AG04450 (cell line): Measurements from ENCODE around the gene VIPAS39. TPM values are rescaled to one million over a fixed set of nuclear protein-coding genes. Genes with fewer than 3 reads are reported as not detected.

Source experiments
- CTCF ChIA-PET: fragments of 300-600, 350-600 bp; formaldehyde crosslinking; extraction: SDS; loops from one replicate; lab custom pipeline; 2022; ENCODE audit warnings: antibody characterized with exemption, inconsistent platforms; lab: Charles Lee
- POLR2A ChIA-PET: fragments of 350-600 bp; formaldehyde crosslinking; extraction: SDS; loops from one replicate; lab custom pipeline; 2021; ENCODE audit warnings: antibody characterized with exemption, inconsistent platforms; lab: Yijun Ruan, JAX
- DNase-seq: peaks from one replicate; pipeline ENCODE4 v3.0.0-alpha.2; 2011; ENCODE audit warnings: low read depth, low spot score
- H3K27ac ChIP-seq: one replicate; pipeline ENCODE4 v1.5.1; 2012; ENCODE audit warnings: low read depth, low read length, control low read depth
- H3K27me3 ChIP-seq: one replicate; pipeline ENCODE4 v1.6.0; 2012; ENCODE audit warnings: low read length; ENCODE audit not compliant: control insufficient read depth, insufficient read depth
- H3K4me3 ChIP-seq: 2 replicates; pipeline ENCODE4 v1.5.1; 2011; ENCODE audit warnings: mild to moderate bottlenecking, low read depth, low read length, control low read depth
- H3K9me3 ChIP-seq: 2 replicates; pipeline ENCODE4 v1.5.1; 2012; ENCODE audit warnings: low read length; ENCODE audit not compliant: control insufficient read depth, insufficient read depth
- CTCF ChIP-seq: IDR thresholded peaks from 2 replicates; pipeline ENCODE4 v1.5.1; 2011; ENCODE audit warnings: low read depth, low read length, control low read depth, inconsistent platforms
- polyA plus RNA-seq: library from polyadenylated mRNA; depleted of rRNA; stranded (reverse); fragments of >200 nt; gene quantifications from 2 replicates; pipeline ENCODE4 v1.2.3, GENCODE V29; 2011

The VIPAS39 gene
- polyA plus RNA-seq, 1 experiment = 42.2 TPM

DNA sequence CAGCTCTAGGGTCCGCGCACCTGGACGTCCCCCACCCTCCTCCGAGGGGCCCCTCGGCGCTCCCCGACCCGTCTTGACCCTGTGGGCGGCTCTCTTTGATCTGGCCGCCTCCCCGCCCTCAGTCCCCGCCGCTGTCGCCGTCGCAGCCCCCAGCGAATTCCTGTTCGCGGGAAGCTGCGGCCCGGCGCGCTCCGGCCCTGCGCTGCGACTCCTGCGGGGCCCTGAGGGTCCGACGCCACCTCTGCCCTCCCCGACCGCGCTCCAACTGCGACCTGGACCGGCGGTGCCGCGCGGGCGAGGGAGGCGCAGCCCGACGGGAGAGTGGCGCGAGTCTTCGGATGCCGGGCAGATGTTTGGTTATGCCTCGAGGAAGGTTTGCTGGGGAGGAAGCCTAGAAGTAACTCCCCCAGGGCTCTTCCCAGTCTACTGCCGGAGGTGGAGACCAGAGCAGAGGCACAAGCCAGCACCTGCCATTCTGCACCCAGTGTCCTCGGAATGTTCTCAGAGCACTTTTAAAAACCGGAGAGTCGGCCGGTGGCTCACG, 41.7 kb upstream of the VIPAS39 start:
- Histone ChIP-seq H3K4me3 (peak overlapping the region; percentile 56; the same call in 1 of the 2 replicates), H3K9me3 (no peaks in the 10 kb centered on the region; the same call in 1 of the 2 replicates), H3K27ac (no peak overlapping the region), H3K27me3 (peaks cover 25% of the 10 kb centered on the region)
- no peak for TF ChIP-seq CTCF
- CTCF ChIA-PET = no interaction called here
- POLR2A ChIA-PET = no interaction called here
- no peak for DNase-seq

DNA sequence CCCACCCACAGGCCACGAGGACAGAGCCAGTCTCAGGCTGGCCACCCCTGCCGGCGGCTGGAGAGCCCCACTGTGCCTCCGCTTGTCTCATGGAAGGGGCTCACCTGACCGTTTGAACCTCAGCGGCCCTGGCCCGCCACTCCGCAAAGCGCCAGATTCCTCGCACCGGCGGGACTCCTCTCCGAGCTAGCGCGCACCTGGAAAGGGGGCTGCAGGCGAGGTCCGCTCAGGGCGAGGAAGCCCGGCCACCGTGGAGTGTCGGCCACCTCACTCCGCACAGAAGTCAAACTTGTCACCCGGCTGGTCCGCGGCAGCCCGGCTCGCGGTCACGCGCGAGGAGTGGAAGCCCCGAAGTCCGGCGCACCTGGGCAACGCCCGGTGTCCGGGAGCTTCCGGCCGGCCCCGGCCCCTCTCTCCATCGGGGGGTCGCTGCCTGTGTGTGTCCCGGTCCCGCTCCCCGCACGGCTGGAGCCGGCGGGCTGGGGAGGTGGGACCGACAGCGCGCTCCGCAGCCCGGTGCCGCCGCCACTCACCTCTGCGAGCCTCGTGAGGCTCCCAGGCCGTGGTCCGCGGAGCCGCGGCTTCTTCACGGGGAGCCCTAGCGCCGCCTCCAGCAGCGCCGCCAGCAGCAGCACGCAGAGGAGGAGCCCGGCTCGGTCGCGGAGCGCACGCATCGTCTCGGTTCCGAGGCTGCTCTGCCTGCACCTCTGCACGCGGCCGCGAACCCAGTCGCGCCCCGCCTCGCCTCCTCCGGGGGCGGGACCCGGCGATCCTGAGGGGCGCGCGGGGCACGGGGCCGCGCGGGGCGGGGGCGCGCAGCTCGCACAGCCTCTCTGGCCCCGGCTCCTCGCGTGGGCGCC, 40.9 kb upstream of the VIPAS39 start, which contains the start of gene ISM2:
TSS of gene ISM2 (minus strand) at position 697 of the 860 bp plus-strand sequence. CDS start at position 674, 23 bp downstream.
- ChIA-PET POLR2A (no interaction called here), CTCF (no interaction called here)
- TF ChIP-seq CTCF = no peak
- Histone ChIP-seq H3K4me3 (peak within 1 kb of the TSS; percentile 56), H3K27ac (peak within 1 kb of the TSS; percentile 11), H3K27me3 (peaks cover 25% of the 10 kb centered on the region), H3K9me3 (no peaks in the 10 kb centered on the region; the same call in 1 of the 2 replicates)
- DNase-seq = no peak

DNA sequence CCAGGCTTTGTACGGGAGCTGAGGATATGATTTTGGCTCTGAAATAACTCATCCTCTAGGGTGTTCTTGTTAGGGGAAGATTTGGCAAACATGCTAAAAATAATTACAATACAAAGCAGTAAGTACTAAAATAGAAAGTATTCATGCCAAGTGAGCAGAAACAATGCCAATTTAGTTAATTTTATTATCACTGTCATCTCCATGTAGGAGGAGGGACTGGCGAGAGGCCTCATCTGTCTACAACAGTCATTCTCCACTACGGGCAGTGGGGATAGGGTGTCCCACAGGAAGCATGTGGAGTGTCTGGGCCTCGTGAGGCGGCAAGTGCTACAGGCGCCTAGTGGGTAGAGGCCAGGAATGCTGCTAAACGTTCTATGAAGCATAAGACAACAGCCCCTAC, 37.9 kb upstream of the VIPAS39 start:
- CTCF ChIA-PET = no interaction called here
- POLR2A ChIA-PET = interaction anchor here (0.6 kb wide), 1 partner anchor 9 kb away, joined by 7 read pairs; no protein-coding TSS in a partner anchor
- peaks cover 26% of the 10 kb centered on the region for H3K27me3 ChIP-seq

DNA sequence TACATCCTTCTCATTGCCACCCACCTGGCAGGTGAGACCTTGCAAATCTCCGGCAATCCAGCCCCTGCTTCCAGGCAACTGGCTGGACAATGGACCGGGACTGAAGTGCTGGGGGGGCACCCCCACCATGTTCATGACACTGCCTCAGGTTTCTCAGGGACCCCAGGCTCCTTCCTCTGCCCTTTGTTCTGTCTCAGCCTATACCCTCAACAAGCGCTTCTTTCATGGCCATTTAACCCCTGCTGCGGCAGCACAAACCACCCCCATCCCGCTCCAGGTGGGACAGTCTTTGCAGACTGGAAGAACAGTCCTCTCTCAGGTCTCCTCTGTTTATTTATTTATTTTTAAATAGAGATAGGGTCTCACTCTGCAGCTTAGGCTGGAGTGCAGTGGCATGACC, 33.7 kb upstream of the VIPAS39 start:
- DNase-seq = no peak
- ChIA-PET POLR2A (no interaction called here), CTCF (no interaction called here)
- TF ChIP-seq CTCF = no peak
- peaks cover 6% of the 10 kb centered on the region for H3K27me3 ChIP-seq
- no peak overlapping the region for H3K4me3 ChIP-seq
- H3K27ac ChIP-seq = no peak overlapping the region
- no peaks in the 10 kb centered on the region for H3K9me3 ChIP-seq

More for the DNA sequence above, 37.9 kb upstream of the VIPAS39 start:
- DNase-seq = no peak
- H3K4me3 ChIP-seq = no peak overlapping the region
- no peaks in the 10 kb centered on the region; the same call in 1 of the 2 replicates for H3K9me3 ChIP-seq
- TF ChIP-seq CTCF = no peak
- H3K27ac ChIP-seq = no peak overlapping the region
